Measurements from ENCODE around the gene FLVCR2.

DNA sequence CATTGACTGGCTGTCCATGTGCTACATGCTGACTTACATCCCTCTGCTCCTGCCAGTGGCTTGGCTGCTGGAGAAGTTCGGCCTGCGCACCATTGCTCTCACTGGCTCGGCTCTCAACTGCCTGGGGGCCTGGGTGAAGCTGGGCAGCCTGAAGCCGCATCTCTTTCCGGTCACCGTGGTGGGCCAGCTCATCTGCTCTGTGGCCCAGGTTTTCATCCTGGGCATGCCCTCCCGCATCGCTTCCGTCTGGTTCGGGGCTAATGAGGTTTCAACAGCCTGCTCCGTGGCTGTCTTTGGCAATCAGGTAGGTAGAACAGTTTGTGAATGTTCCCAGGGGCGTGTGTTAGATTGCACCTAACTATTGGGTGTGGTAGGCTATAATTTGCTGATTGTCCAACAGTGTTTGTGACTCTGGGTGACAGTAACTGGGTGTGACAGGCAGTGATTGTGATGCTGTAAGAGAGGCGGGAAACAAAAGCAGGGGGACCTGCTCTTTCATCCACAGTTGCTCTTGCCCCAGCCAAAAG, 981 bp downstream of the FLVCR2 start:
- TF ChIP-seq POLR2AphosphoS5 (IDR thresholded peaks at IDR 0.05; ENCODE audit: low read depth) (no peak), EZH2 (IDR thresholded peaks at IDR 0.05; ENCODE audit: low read depth, unreplicated experiment) (no peak), ZNF331 (CRISPR knock-in tag; IDR thresholded peaks at IDR 0.05; ENCODE audit: low read depth) (no peak)
- TF ChIP-seq, protein P1, sequence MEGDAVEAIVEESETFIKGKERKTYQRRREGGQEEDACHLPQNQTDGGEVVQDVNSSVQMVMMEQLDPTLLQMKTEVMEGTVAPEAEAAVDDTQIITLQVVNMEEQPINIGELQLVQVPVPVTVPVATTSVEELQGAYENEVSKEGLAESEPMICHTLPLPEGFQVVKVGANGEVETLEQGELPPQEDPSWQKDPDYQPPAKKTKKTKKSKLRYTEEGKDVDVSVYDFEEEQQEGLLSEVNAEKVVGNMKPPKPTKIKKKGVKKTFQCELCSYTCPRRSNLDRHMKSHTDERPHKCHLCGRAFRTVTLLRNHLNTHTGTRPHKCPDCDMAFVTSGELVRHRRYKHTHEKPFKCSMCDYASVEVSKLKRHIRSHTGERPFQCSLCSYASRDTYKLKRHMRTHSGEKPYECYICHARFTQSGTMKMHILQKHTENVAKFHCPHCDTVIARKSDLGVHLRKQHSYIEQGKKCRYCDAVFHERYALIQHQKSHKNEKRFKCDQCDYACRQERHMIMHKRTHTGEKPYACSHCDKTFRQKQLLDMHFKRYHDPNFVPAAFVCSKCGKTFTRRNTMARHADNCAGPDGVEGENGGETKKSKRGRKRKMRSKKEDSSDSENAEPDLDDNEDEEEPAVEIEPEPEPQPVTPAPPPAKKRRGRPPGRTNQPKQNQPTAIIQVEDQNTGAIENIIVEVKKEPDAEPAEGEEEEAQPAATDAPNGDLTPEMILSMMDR (conservative IDR thresholded peaks at IDR 0.05; ENCODE audit: low read depth in 2 of 2): no peak
